SIG-M5 (cell line): Measurements from ENCODE around the gene SP9.

Experiments
- DNase-seq: peaks from one replicate; lab custom pipeline; 2025; lab: John Stamatoyannopoulos, UW

Gene SP9

GRCh38 chr2:174333372-174334277, 1.1 kb upstream of the SP9 start:
- DNase-seq, result no peak

DNA sequence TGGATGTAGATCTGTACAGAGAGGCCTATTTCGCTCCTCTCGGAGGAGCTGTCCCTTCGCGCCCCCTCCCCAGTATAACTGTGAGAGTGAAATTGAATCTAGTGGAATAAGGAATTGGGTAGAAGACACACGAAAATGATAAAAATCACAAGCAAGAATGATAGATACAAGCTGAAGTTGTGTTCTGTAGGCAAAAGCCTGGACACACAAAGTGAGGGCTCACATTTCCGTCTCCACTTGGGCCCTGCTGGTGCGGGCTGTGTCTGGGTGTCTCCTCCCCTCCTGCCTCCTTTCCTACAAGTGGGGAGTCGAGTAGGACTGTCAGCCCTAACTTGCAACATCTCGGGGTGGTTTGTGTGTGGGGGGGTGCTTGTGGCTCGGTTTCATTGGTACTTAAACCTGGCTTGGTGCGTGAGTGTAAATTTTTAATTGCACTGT, 457 bp upstream of the SP9 start:
- DNase-seq, result no peak

GRCh38 chr2:174335254-174335987, 667 bp downstream of the SP9 start:
- DNase-seq, result no peak

GRCh38 chr2:174335988-174336500, 1.3 kb downstream of the SP9 start:
- DNase-seq, result no peak

DNA sequence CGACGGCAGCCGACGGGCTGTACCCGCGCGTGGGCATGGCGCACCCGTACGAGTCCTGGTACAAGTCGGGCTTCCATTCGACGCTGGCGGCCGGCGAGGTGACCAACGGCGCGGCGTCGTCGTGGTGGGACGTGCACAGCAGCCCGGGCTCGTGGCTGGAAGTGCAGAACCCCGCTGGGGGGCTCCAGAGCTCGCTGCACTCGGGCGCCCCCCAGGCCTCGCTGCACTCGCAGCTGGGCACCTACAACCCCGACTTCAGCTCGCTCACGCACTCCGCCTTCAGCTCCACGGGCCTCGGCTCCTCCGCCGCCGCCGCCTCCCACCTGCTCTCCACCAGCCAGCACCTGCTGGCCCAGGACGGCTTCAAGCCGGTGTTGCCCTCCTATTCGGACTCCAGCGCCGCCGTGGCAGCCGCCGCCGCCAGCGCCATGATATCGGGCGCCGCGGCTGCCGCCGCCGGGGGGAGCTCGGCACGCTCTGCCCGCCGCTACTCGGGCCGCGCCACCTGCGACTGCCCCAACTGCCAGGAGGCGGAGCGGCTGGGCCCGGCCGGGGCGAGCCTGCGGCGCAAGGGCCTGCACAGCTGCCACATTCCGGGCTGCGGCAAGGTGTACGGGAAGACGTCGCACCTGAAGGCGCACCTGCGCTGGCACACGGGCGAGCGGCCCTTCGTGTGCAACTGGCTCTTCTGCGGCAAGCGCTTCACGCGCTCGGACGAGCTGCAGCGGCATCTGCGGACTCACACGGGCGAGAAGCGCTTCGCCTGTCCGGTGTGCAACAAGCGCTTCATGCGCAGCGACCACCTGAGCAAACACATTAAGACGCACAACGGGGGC, 2.0 kb downstream of the SP9 start:
- DNase-seq, result no peak

- DNase-seq, result no peak
Measured at GRCh38 chr2:174337337-174338146, 2.8 kb downstream of the SP9 start.

GRCh38 chr2:174338147-174338605, 3.4 kb downstream of the SP9 start:
- DNase-seq, result no peak

GRCh38 chr2:174338671-174339560, 4.2 kb downstream of the SP9 start:
- no peak for DNase-seq

DNA sequence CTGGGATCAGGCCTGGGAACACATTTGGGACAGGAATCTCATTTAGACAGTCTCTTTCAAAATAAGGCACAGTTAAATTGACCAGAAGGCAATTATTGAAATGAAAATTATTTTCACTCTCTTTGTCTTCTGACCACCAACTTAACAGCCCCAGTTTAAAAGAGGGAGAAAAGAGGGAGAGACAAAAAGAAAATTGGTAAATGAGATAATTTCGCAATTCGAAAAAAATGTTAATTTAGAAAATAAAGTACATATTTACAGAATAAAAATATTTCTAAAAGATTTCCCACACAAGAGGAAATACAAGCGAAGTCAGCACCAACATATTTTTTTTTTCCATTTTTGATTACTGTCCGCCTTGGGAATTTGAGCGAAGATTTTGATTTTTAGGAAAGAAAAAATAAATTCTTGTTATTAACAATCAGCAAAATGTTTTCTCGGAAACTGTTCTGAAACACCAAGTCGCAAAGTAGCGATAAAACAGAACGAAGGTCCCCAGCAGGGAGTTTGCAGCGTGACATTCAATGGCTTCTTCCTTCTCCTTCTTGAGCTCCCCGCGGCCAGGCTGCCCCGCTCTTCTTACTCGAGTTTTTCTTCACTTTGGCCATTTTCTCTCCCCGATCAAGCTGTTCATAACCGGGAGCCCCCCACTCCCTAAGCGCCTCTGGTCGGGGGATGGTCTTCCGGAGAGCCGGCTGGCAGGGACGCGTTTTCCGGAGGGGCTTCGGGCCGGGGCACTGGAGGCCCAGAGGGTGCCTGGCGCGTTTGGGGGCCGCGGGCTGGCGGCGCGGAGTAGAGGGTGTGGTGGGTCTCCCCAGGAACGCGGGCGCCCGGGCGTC, 5.0 kb downstream of the SP9 start:
- no peak for DNase-seq

GRCh38 chr2:174340400-174341292, 5.9 kb downstream of the SP9 start:
- DNase-seq, result no peak

DNA sequence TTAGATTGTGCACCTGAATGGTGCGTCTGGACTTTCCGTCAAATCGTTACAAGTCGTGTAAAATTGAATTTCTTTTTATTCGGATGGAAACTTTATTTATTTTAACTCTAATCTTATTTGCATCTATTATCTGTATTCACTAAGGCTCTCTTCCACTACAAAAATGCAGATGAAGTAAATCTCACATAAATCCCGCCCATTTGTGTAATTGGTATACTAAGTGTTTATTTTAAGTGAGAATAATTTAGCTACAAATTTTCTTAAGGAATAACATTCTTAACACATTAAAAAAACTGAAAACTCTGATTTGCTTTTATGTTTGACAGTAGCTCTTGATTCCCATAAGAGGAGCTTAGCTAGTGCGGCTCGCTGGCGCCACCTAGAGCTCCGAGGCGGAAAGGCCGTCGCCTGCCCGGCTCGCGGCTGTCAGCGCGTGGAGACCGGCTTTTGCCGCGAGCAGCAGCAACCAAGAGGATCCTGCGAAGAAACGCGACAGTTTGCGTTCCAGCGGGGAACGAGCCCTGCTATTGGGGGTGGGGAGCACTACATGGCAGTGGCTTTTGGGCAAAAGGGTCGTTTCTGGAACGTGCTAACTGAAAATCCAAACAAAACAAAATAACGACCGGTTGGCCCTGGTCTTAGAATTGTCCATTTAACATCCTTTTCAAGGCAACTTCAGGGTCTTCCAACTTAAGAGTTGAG, 6.7 kb downstream of the SP9 start:
- DNase-seq, result no peak

DNA sequence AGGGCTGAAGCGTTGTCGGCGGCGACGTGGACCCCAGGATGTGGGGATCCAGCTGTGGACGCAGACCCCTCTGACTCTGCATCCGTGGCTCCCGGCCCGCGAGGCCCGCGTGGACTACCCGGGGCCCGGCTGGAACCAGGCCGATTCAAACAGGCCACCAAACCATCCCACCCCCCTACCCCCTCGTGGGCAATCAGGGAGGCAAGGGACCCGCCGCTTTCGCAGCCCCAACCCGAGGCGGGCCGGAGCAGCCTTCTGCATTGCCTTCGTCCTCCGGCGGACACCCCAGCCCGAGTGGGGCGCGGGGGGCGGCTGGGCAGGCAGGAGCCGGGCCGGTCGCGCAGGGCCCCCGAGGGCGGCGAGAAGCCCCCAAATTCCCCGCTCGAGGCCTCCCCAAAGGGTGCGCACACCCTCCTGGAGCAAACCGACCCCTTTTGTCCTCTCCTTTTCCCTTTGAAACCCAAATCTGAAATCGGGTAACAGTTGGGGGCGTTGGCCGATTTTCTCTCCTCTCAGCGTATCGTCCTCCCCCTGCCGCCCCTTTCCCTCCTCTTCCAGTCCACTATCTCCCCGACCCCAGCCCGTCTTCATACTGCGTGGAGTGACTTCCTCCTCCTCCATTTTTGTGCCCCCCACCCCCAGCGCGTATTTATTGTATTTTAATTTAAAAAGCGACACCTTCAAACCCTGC, 7.4 kb downstream of the SP9 start:
- no peak for DNase-seq

GRCh38 chr2:174342686-174343342, 8.1 kb downstream of the SP9 start:
- no peak for DNase-seq

GRCh38 chr2:174343343-174343622, 8.5 kb downstream of the SP9 start:
- DNase-seq, result no peak

- no peak for DNase-seq
Measured at GRCh38 chr2:174343623-174344455, 9.1 kb downstream of the SP9 start.
